SK-N-SH treated with all-trans-retinoic acid at 6 μM for 48 hours (cell line): ENCODE results near the gene RBM33.

Experiments
- ATAC-seq: fragments of 200-7000 bp; cut with Tn5 transposase; 3 replicates; pipeline ENCODE4 v1.9.1; 2020; ENCODE audit warnings: mild to moderate bottlenecking, moderate library complexity
- ARNTL ChIP-seq: fragments of 450-650 bp; formaldehyde crosslinking; IDR thresholded peaks from 2 replicates; pipeline ENCODE4 v1.5.0; 2020; ENCODE audit warnings: low read depth, mild to moderate bottlenecking, moderate library complexity, borderline replicate concordance
- BACH2 ChIP-seq: fragments of 250-450 bp; sonication (Bioruptor Pico); IDR thresholded peaks from 2 replicates; pipeline ENCODE4 v1.9.0; 2021; ENCODE audit warnings: mild to moderate bottlenecking, borderline replicate concordance
- CSDC2 ChIP-seq: fragments of 250-450 bp; sonication (Bioruptor Pico); IDR thresholded peaks from 2 replicates; pipeline ENCODE4 v1.5.0; 2020; ENCODE audit warnings: mild to moderate bottlenecking, moderate library complexity
- ESRRG ChIP-seq: fragments of 250-450 bp; sonication (Bioruptor Pico); IDR thresholded peaks from 2 replicates; pipeline ENCODE4 v1.6.1; 2021; ENCODE audit warnings: mild to moderate bottlenecking
- ISL1 ChIP-seq: fragments of 250-450 bp; sonication (Bioruptor Pico); IDR thresholded peaks from 2 replicates; pipeline ENCODE4 v2.1.2; 2022; ENCODE audit warnings: mild to moderate bottlenecking, moderate library complexity
- OSR1 ChIP-seq: fragments of 250-450 bp; sonication (Bioruptor Pico); IDR thresholded peaks from 2 replicates; pipeline ENCODE4 v1.8.0; 2022; ENCODE audit warnings: moderate library complexity, mild to moderate bottlenecking, inconsistent platforms
- PATZ1 ChIP-seq: fragments of 250-450 bp; sonication (Bioruptor Pico); IDR thresholded peaks from 2 replicates; pipeline ENCODE4 v1.8.0; 2020; ENCODE audit warnings: mild to moderate bottlenecking, moderate library complexity, borderline replicate concordance
- POU6F1 ChIP-seq: fragments of 250-450 bp; sonication (Bioruptor Pico); IDR thresholded peaks from 2 replicates; pipeline ENCODE4 v1.8.0; 2021; ENCODE audit warnings: low read depth, mild to moderate bottlenecking, moderate library complexity, borderline replicate concordance
- PPARA ChIP-seq: fragments of 250-450 bp; sonication (Bioruptor Pico); IDR thresholded peaks from 2 replicates; pipeline ENCODE4 v1.5.0; 2020; ENCODE audit warnings: mild to moderate bottlenecking, borderline replicate concordance
- RARB ChIP-seq: fragments of 250-450 bp; sonication (Bioruptor Pico); IDR thresholded peaks from 2 replicates; pipeline ENCODE4 v1.8.0; 2021; ENCODE audit warnings: mild to moderate bottlenecking, moderate library complexity
- SNAI2 ChIP-seq: fragments of 250-450 bp; sonication (Bioruptor Pico); IDR thresholded peaks from 2 replicates; pipeline ENCODE4 v1.5.0; 2020; ENCODE audit warnings: mild to moderate bottlenecking, moderate library complexity
- TCF4 ChIP-seq: fragments of 250-450 bp; sonication (Bioruptor Pico); IDR thresholded peaks from 2 replicates; pipeline ENCODE4 v1.8.0; 2021; ENCODE audit warnings: mild to moderate bottlenecking, moderate library complexity, borderline replicate concordance
- TOX ChIP-seq: fragments of 250-450 bp; sonication (Bioruptor Pico); IDR thresholded peaks from 2 replicates; pipeline ENCODE4 v1.8.0; 2021; ENCODE audit warnings: mild to moderate bottlenecking, moderate library complexity, borderline replicate concordance
- TSHZ2 ChIP-seq: fragments of 250-450 bp; sonication (Bioruptor Pico); IDR thresholded peaks from 2 replicates; pipeline ENCODE4 v1.5.0; 2020; ENCODE audit warnings: mild to moderate bottlenecking, moderate library complexity
- ZFP3 ChIP-seq: fragments of 250-450 bp; sonication (Bioruptor Pico); IDR thresholded peaks from 2 replicates; pipeline ENCODE4 v1.5.0; 2020; ENCODE audit warnings: mild to moderate bottlenecking, moderate library complexity
- ZFP30 ChIP-seq: fragments of 450-650 bp; formaldehyde crosslinking; IDR thresholded peaks from 2 replicates; pipeline ENCODE4 v1.5.0; 2022; ENCODE audit warnings: mild to moderate bottlenecking, moderate library complexity
- ZNF565 ChIP-seq: fragments of 450-650 bp; formaldehyde crosslinking; conservative IDR thresholded peaks from 2 replicates; pipeline ENCODE4 v1.5.0; 2020; ENCODE audit warnings: low read depth, mild to moderate bottlenecking, moderate library complexity
- ZNF70 ChIP-seq: fragments of 450-650 bp; formaldehyde crosslinking; IDR thresholded peaks from 2 replicates; pipeline ENCODE4 v1.5.0; 2020; ENCODE audit warnings: mild to moderate bottlenecking, moderate library complexity
- ZNF8 ChIP-seq: fragments of 450-650 bp; formaldehyde crosslinking; IDR thresholded peaks from 2 replicates; pipeline ENCODE4 v1.5.0; 2020; ENCODE audit warnings: mild to moderate bottlenecking, moderate library complexity
- TF ChIP-seq, protein P1 (sequence below): fragments of 250-450 bp; sonication (Bioruptor Pico); IDR thresholded peaks from 2 replicates; pipeline ENCODE4 v1.5.1; 2020; ENCODE audit warnings: low read depth, mild to moderate bottlenecking, moderate library complexity
- TF ChIP-seq, protein P2 (sequence below): fragments of 250-450 bp; sonication (Bioruptor Pico); IDR thresholded peaks from 2 replicates; pipeline ENCODE4 v1.5.1; 2021; ENCODE audit warnings: mild to moderate bottlenecking, moderate library complexity

RBM33 gene

GRCh38 chr7:155621418-155621980 is 23.0 kb upstream of the RBM33 start:
- no peak for TF ChIP-seq ZFP30 (CRISPR knock-in tag)
- no peak for TF ChIP-seq ARNTL (CRISPR knock-in tag)
- no peak for TF ChIP-seq ZFP3 (CRISPR knock-in tag)
- TF ChIP-seq PATZ1 (CRISPR knock-in tag), result no peak
- no peak for TF ChIP-seq ZNF8
- TF ChIP-seq PPARA (CRISPR knock-in tag), result no peak
- no peak for TF ChIP-seq ISL1 (CRISPR knock-in tag)
- no peak for TF ChIP-seq TCF4 (CRISPR knock-in tag)
- TF ChIP-seq TOX, result no peak
- no peak for TF ChIP-seq OSR1 (CRISPR knock-in tag)
- TF ChIP-seq RARB, result no peak
- no peak for TF ChIP-seq ZNF565

GRCh38 chr7:155624412-155624811 is 20.0 kb upstream of the RBM33 start:
- ATAC-seq, result no peak

More at GRCh38 chr7:155621418-155621980, 23.0 kb upstream of the RBM33 start:
- ATAC-seq, result no peak

DNA sequence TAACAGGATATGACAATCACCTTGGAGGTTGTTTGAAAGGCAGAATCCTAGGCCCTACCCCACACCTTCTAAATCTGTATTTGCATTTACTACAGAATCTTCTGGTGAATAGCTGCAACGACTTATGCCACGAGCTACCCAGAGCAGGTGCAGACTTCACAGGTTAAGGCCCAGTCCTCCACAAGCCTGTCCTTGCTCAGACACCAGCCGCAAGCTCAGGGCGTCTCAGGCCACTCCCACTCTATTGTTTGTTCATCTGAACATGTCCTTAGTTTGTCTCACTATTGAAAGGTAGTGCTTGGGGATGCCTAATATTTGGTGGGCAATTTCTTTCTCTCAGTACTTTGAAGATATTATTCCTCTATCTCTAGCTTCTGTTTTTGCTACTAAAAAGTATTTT is 18.9 kb upstream of the RBM33 start:
- no peak for ATAC-seq
- TF ChIP-seq BACH2 (CRISPR knock-in tag), result no peak
- no peak for TF ChIP-seq PPARA (CRISPR knock-in tag)
- no peak for TF ChIP-seq ZFP3 (CRISPR knock-in tag)
- TF ChIP-seq, protein P1, sequence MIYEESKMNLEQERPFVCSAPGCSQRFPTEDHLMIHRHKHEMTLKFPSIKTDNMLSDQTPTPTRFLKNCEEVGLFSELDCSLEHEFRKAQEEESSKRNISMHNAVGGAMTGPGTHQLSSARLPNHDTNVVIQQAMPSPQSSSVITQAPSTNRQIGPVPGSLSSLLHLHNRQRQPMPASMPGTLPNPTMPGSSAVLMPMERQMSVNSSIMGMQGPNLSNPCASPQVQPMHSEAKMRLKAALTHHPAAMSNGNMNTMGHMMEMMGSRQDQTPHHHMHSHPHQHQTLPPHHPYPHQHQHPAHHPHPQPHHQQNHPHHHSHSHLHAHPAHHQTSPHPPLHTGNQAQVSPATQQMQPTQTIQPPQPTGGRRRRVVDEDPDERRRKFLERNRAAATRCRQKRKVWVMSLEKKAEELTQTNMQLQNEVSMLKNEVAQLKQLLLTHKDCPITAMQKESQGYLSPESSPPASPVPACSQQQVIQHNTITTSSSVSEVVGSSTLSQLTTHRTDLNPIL, result no peak
- no peak for TF ChIP-seq ZNF70
- TF ChIP-seq OSR1 (CRISPR knock-in tag), result no peak
- TF ChIP-seq PATZ1 (CRISPR knock-in tag), result no peak
- no peak for TF ChIP-seq ESRRG (CRISPR knock-in tag)
- TF ChIP-seq ISL1 (CRISPR knock-in tag), result no peak
- TF ChIP-seq POU6F1 (CRISPR knock-in tag), result no peak
- no peak for TF ChIP-seq ZFP30 (CRISPR knock-in tag)
- no peak for TF ChIP-seq CSDC2
- no peak for TF ChIP-seq SNAI2
- no peak for TF ChIP-seq TSHZ2 (CRISPR knock-in tag)

More at GRCh38 chr7:155624412-155624811, 20.0 kb upstream of the RBM33 start:
- TF ChIP-seq BACH2 (CRISPR knock-in tag) (no peak), RARB (no peak), ARNTL (CRISPR knock-in tag) (no peak), POU6F1 (CRISPR knock-in tag) (no peak), ISL1 (CRISPR knock-in tag) (no peak), SNAI2 (no peak), ZFP30 (CRISPR knock-in tag) (no peak), ZFP3 (CRISPR knock-in tag) (no peak), ZNF565 (no peak)
- TF ChIP-seq, protein P2, sequence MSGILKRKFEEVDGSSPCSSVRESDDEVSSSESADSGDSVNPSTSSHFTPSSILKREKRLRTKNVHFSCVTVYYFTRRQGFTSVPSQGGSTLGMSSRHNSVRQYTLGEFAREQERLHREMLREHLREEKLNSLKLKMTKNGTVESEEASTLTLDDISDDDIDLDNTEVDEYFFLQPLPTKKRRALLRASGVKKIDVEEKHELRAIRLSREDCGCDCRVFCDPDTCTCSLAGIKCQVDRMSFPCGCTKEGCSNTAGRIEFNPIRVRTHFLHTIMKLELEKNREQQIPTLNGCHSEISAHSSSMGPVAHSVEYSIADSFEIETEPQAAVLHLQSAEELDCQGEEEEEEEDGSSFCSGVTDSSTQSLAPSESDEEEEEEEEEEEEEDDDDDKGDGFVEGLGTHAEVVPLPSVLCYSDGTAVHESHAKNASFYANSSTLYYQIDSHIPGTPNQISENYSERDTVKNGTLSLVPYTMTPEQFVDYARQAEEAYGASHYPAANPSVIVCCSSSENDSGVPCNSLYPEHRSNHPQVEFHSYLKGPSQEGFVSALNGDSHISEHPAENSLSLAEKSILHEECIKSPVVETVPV, result no peak
- TF ChIP-seq, all 23 proteins: peak for 0
